Nephron (organoid): Measurements from ENCODE around the gene DHX8.

Experiments used
- H3K27ac Mint-ChIP-seq, 3 experiments: 2 replicates each; pipeline ENCODE4 v1.8.0; 2020; ENCODE audit warnings: mixed read lengths in 3 of 3, mild to moderate bottlenecking in 2 of 3, moderate library complexity in 1 of 3
- H3K27me3 Mint-ChIP-seq: 2 replicates; pipeline ENCODE4 v1.8.0; 2021; ENCODE audit warnings: low read depth, mild to moderate bottlenecking, moderate library complexity, mixed read lengths
- H3K36me3 Mint-ChIP-seq: 2 replicates; pipeline ENCODE4 v1.8.0; 2020; ENCODE audit warnings: low read depth, mixed read lengths
- H3K4me1 Mint-ChIP-seq: 2 replicates; pipeline ENCODE4 v1.8.0; 2020; ENCODE audit warnings: mixed read lengths
- H3K4me3 Mint-ChIP-seq, 3 experiments: 2 replicates each; pipeline ENCODE4 v1.8.0; 2020; ENCODE audit warnings: mild to moderate bottlenecking in 3 of 3, mixed read lengths in 3 of 3, moderate library complexity in 2 of 3
- H3K9me3 Mint-ChIP-seq: 2 replicates; pipeline ENCODE4 v1.8.0; 2020; ENCODE audit warnings: mixed read lengths
- TF ChIP-seq, protein P1 (sequence below), 3 experiments: fragments of 200-600 bp; sonication (generic); IDR thresholded peaks; one replicate each; pipeline ENCODE4 v1.5.0; 2021; ENCODE audit warnings: antibody characterized with exemption in 3 of 3; ENCODE audit not compliant: unreplicated experiment in 3 of 3

DHX8 gene

GRCh38 chr17:43550754-43551153 lies 67.0 kb downstream of the DHX8 start:
- TF ChIP-seq, protein P1, sequence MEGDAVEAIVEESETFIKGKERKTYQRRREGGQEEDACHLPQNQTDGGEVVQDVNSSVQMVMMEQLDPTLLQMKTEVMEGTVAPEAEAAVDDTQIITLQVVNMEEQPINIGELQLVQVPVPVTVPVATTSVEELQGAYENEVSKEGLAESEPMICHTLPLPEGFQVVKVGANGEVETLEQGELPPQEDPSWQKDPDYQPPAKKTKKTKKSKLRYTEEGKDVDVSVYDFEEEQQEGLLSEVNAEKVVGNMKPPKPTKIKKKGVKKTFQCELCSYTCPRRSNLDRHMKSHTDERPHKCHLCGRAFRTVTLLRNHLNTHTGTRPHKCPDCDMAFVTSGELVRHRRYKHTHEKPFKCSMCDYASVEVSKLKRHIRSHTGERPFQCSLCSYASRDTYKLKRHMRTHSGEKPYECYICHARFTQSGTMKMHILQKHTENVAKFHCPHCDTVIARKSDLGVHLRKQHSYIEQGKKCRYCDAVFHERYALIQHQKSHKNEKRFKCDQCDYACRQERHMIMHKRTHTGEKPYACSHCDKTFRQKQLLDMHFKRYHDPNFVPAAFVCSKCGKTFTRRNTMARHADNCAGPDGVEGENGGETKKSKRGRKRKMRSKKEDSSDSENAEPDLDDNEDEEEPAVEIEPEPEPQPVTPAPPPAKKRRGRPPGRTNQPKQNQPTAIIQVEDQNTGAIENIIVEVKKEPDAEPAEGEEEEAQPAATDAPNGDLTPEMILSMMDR (IDR thresholded peaks at IDR 0.05; ENCODE audit: unreplicated experiment in 3 of 3): no peak
- peaks cover 21% of the 10 kb centered on the region for H3K4me1 Mint-ChIP-seq
- H3K27me3 Mint-ChIP-seq: peaks cover 96% of the 10 kb centered on the region
- H3K27ac Mint-ChIP-seq: no peak overlapping the region
- no peaks in the 10 kb centered on the region for H3K9me3 Mint-ChIP-seq
- no peaks in the 10 kb centered on the region for H3K36me3 Mint-ChIP-seq
- H3K4me3 Mint-ChIP-seq: no peak overlapping the region

DNA sequence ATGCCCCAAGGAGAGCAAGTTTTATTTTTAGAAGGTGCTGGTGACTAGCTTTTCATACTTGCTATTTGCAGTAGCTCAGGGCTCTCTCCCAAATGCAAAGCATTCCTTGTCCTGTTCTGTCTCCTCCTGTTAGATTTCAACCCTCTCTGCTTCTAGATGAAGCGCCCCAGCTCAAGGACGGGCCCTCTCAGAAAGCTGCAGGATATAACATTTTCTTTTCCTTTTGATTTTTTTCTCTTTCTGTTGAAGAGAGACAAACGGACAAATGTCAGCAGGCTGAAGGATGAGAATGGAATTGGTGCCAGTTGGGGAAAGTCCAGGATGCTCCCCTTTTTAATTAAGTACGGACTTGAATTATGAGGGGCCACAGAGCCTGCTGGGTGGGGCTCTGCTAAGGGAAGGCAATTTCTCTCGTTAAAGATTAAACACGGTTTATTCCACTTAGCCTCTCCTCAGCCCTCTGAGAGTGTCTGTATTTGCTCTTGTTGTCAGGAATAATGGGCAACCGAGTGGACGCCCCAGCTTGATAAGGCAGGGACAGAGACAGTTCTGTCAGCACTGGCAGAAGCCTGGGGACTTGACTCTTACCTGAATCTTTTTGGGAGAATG lies 68.6 kb downstream of the DHX8 start:
- Mint-ChIP-seq H3K4me3 (no peak overlapping the region), H3K27me3 (peaks cover 96% of the 10 kb centered on the region), H3K36me3 (no peaks in the 10 kb centered on the region), H3K9me3 (no peaks in the 10 kb centered on the region), H3K4me1 (peaks cover 12% of the 10 kb centered on the region), H3K27ac (peak overlapping the region in 1 of 3 experiments; percentile 43)
- TF ChIP-seq, protein P1 (IDR thresholded peaks at IDR 0.05; ENCODE audit: unreplicated experiment in 3 of 3): no peak

DNA sequence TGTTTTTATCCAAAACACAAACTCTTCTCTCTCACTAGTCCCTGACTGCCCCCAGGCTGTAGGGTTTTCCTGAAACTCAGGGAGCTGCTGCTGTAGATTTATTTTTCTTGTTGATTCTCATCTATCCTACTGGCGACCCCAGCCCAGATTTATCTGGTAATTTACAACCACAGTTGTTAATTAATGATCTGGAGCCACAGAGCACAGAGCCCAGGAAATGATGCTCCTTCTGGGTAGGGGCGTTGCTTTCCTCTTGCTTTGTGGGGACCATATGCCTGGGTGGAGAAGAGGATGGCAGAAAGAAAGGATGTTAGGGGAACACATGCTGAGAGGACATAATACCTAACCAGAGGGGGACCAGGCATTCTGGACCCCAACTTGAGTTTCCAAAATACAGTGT lies 69.8 kb downstream of the DHX8 start:
- Mint-ChIP-seq H3K36me3 (no peaks in the 10 kb centered on the region), H3K4me3 (no peak overlapping the region), H3K9me3 (no peaks in the 10 kb centered on the region), H3K4me1 (peaks cover 12% of the 10 kb centered on the region), H3K27me3 (peaks cover 85% of the 10 kb centered on the region), H3K27ac (no peak overlapping the region)
- TF ChIP-seq, protein P1 (IDR thresholded peaks at IDR 0.05; ENCODE audit: unreplicated experiment in 3 of 3): no peak

GRCh38 chr17:43554857-43555256 lies 71.1 kb downstream of the DHX8 start:
- Mint-ChIP-seq H3K4me3 (no peak overlapping the region), H3K4me1 (peaks cover 12% of the 10 kb centered on the region), H3K36me3 (no peaks in the 10 kb centered on the region), H3K27ac (no peak overlapping the region), H3K9me3 (no peaks in the 10 kb centered on the region), H3K27me3 (peaks cover 75% of the 10 kb centered on the region)
- TF ChIP-seq, protein P1 (IDR thresholded peaks at IDR 0.05; ENCODE audit: unreplicated experiment in 3 of 3): no peak

GRCh38 chr17:43556292-43556691 lies 72.5 kb downstream of the DHX8 start:
- H3K36me3 Mint-ChIP-seq: no peaks in the 10 kb centered on the region
- no peak overlapping the region for H3K27ac Mint-ChIP-seq
- H3K4me3 Mint-ChIP-seq: no peak overlapping the region
- TF ChIP-seq, protein P1 (IDR thresholded peaks at IDR 0.05; ENCODE audit: unreplicated experiment in 3 of 3): no peak
- H3K4me1 Mint-ChIP-seq: peaks cover 12% of the 10 kb centered on the region
- H3K9me3 Mint-ChIP-seq: no peaks in the 10 kb centered on the region
- H3K27me3 Mint-ChIP-seq: peaks cover 69% of the 10 kb centered on the region

- no peak overlapping the region for H3K27ac Mint-ChIP-seq
- peaks cover 23% of the 10 kb centered on the region for H3K4me1 Mint-ChIP-seq
- H3K9me3 Mint-ChIP-seq: no peaks in the 10 kb centered on the region
- no peaks in the 10 kb centered on the region for H3K36me3 Mint-ChIP-seq
- TF ChIP-seq, protein P1 (IDR thresholded peaks at IDR 0.05; ENCODE audit: unreplicated experiment in 3 of 3): no peak
- no peak overlapping the region for H3K4me3 Mint-ChIP-seq
- peaks cover 72% of the 10 kb centered on the region for H3K27me3 Mint-ChIP-seq
These were observed 75.0 kb downstream of the DHX8 start for GRCh38 chr17:43558805-43559160.
